H1 (cell line): ENCODE results near the gene MACROD2. TPM values are rescaled to one million over a fixed set of nuclear protein-coding genes. Genes with fewer than 3 reads are reported as not detected.

ENCODE experiments used
- polyA plus RNA-seq, 7 experiments: library from polyadenylated mRNA; depleted of rRNA in 3 of 7; stranded (reverse) in 5 of 7; unstranded in 2 of 7; fragments of >200 nt in 5 of 7; fragments of 200-250 nt in 2 of 7; gene quantifications; 1 replicate in 5 of 7; 2 replicates in 1 of 7; 4 replicates in 1 of 7; pipeline versions ENCODE4 v1.2.1 to v1.2.3, GENCODE V29; 2011 to 2013; ENCODE audit warnings: missing spikeins in 2 of 7, mixed read lengths in 2 of 7
- total RNA-seq: library from RNA; stranded (reverse); fragmentation: NEBNext Ultra II Directional; extraction: Animal tissue kit (Norgen Biotek cat#: 25700); gene quantifications from 2 replicates; pipeline ENCODE4 v1.2.1, GENCODE V29; 2021
- TF ChIP-seq, protein P1 (sequence below): fragments of 300-600 bp; sonication (generic); IDR thresholded peaks from 2 replicates; pipeline ENCODE4 v1.7.1; 2012; ENCODE audit warnings: low read length, moderate library complexity, mild to moderate bottlenecking, inconsistent platforms; ENCODE audit not compliant: insufficient replicate concordance

Gene MACROD2
- total and polyA plus RNA-seq, 2 of the 8 experiments (the other 6 are each of a cell fraction or from before 2014, with no cell fraction given) = 0.70 to 3.9 TPM

DNA sequence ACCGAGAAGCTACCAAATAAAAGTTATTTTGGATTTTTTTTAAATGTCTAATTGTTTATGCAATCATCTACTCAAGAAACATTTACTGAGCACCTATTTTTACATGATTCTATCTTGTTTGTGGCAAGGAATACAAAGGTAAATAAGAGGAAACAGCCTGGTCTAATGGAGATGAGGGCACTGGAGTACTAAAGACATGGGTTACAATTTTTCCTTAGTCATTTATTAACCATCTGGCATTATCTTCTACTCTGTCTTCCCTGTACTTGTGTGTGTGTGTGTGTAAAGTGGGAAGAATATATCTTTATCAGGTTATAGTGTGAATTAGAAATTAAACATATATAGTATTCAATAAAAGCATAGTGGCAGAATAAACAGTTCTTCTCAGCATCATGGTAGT, 797.6 kb downstream of the MACROD2 start (continued):
- TF ChIP-seq, protein P1, sequence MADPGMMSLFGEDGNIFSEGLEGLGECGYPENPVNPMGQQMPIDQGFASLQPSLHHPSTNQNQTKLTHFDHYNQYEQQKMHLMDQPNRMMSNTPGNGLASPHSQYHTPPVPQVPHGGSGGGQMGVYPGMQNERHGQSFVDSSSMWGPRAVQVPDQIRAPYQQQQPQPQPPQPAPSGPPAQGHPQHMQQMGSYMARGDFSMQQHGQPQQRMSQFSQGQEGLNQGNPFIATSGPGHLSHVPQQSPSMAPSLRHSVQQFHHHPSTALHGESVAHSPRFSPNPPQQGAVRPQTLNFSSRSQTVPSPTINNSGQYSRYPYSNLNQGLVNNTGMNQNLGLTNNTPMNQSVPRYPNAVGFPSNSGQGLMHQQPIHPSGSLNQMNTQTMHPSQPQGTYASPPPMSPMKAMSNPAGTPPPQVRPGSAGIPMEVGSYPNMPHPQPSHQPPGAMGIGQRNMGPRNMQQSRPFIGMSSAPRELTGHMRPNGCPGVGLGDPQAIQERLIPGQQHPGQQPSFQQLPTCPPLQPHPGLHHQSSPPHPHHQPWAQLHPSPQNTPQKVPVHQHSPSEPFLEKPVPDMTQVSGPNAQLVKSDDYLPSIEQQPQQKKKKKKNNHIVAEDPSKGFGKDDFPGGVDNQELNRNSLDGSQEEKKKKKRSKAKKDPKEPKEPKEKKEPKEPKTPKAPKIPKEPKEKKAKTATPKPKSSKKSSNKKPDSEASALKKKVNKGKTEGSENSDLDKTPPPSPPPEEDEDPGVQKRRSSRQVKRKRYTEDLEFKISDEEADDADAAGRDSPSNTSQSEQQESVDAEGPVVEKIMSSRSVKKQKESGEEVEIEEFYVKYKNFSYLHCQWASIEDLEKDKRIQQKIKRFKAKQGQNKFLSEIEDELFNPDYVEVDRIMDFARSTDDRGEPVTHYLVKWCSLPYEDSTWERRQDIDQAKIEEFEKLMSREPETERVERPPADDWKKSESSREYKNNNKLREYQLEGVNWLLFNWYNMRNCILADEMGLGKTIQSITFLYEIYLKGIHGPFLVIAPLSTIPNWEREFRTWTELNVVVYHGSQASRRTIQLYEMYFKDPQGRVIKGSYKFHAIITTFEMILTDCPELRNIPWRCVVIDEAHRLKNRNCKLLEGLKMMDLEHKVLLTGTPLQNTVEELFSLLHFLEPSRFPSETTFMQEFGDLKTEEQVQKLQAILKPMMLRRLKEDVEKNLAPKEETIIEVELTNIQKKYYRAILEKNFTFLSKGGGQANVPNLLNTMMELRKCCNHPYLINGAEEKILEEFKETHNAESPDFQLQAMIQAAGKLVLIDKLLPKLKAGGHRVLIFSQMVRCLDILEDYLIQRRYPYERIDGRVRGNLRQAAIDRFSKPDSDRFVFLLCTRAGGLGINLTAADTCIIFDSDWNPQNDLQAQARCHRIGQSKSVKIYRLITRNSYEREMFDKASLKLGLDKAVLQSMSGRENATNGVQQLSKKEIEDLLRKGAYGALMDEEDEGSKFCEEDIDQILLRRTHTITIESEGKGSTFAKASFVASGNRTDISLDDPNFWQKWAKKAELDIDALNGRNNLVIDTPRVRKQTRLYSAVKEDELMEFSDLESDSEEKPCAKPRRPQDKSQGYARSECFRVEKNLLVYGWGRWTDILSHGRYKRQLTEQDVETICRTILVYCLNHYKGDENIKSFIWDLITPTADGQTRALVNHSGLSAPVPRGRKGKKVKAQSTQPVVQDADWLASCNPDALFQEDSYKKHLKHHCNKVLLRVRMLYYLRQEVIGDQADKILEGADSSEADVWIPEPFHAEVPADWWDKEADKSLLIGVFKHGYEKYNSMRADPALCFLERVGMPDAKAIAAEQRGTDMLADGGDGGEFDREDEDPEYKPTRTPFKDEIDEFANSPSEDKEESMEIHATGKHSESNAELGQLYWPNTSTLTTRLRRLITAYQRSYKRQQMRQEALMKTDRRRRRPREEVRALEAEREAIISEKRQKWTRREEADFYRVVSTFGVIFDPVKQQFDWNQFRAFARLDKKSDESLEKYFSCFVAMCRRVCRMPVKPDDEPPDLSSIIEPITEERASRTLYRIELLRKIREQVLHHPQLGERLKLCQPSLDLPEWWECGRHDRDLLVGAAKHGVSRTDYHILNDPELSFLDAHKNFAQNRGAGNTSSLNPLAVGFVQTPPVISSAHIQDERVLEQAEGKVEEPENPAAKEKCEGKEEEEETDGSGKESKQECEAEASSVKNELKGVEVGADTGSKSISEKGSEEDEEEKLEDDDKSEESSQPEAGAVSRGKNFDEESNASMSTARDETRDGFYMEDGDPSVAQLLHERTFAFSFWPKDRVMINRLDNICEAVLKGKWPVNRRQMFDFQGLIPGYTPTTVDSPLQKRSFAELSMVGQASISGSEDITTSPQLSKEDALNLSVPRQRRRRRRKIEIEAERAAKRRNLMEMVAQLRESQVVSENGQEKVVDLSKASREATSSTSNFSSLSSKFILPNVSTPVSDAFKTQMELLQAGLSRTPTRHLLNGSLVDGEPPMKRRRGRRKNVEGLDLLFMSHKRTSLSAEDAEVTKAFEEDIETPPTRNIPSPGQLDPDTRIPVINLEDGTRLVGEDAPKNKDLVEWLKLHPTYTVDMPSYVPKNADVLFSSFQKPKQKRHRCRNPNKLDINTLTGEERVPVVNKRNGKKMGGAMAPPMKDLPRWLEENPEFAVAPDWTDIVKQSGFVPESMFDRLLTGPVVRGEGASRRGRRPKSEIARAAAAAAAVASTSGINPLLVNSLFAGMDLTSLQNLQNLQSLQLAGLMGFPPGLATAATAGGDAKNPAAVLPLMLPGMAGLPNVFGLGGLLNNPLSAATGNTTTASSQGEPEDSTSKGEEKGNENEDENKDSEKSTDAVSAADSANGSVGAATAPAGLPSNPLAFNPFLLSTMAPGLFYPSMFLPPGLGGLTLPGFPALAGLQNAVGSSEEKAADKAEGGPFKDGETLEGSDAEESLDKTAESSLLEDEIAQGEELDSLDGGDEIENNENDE = no peak
